Gastrocnemius medialis (tissue), 4 donors: ENCODE results near the gene FBXL19.

Source experiments
- CTCF ChIP-seq, 5 experiments: fragments of 450-650 bp in 3 of 5; fragments of 200-600 bp in 2 of 5; sonication (generic) in 2 of 5; IDR thresholded peaks in 4 of 5; conservative IDR thresholded peaks in 1 of 5; 1 replicate in 4 of 5; 2 replicates in 1 of 5; pipeline ENCODE4 v1.5.1; 2016 to 2019; ENCODE audit warnings: antibody characterized with exemption in 5 of 5, mild to moderate bottlenecking in 3 of 5, moderate library complexity in 3 of 5
- POLR2A ChIP-seq, 2 donors: fragments of 450-650 bp; IDR thresholded peaks; one replicate each; pipeline ENCODE4 v1.6.1; 2017; ENCODE audit warnings: antibody characterized with exemption in 2 of 2, mild to moderate bottlenecking in 2 of 2, moderate library complexity in 2 of 2

GRCh38 chr16:30997725-30998711 is 74.6 kb downstream of the FBXL19 start:
- TF ChIP-seq CTCF (IDR thresholded peaks at IDR 0.05 in 4 of 5, conservative IDR thresholded peaks at IDR 0.05 in 1 of 5) (no peak), POLR2A (IDR thresholded peaks at IDR 0.05) (no peak)
